Natural killer cell treated with Interleukin-12 subunit alpha and Interleukin-12 subunit beta and Interleukin-15 and Interleukin-18, amount 100 ng/mL, for 72 hours (primary cell): Measurements from ENCODE around the gene EFNA5. TPM values are rescaled to one million over a fixed set of nuclear protein-coding genes. Genes with fewer than 3 reads are reported as not detected.

Experiments used
- ATAC-seq, 2 donors: fragments of 150-1000 bp; cut with Tn5 transposase in 1 of 2; sonication (Bioruptor Pico), chemical (Tn5 transposase) in 1 of 2; 2 replicates each; pipeline ENCODE4 v1.10.0; 2021
- DNase-seq: peaks from one replicate; pipeline ENCODE4 v3.0.0; 2022; ENCODE audit warnings: low spot score
- H3K27ac Mint-ChIP-seq, 2 donors: 1 replicate in 1 of 2; 2 replicates in 1 of 2; pipeline ENCODE4 v1.8.0; 2022; ENCODE audit warnings: mixed read lengths in 2 of 2, mild to moderate bottlenecking in 1 of 2, moderate library complexity in 1 of 2
- H3K27me3 Mint-ChIP-seq, 2 donors: 1 replicate in 1 of 2; 2 replicates in 1 of 2; pipeline ENCODE4 v1.8.0; 2022; ENCODE audit warnings: mixed read lengths in 2 of 2
- H3K36me3 Mint-ChIP-seq: one replicate; pipeline ENCODE4 v1.8.0; 2022; ENCODE audit warnings: mixed read lengths
- H3K4me1 Mint-ChIP-seq, 2 donors: 1 replicate in 1 of 2; 2 replicates in 1 of 2; pipeline ENCODE4 v1.8.0; 2022; ENCODE audit warnings: low read depth in 2 of 2, mixed read lengths in 2 of 2, mild to moderate bottlenecking in 1 of 2
- H3K4me3 Mint-ChIP-seq: one replicate; pipeline ENCODE4 v1.8.0; 2022; ENCODE audit warnings: mixed read lengths
- H3K9me3 Mint-ChIP-seq: 2 replicates; pipeline ENCODE4 v1.8.0; 2022; ENCODE audit warnings: mixed read lengths
- total RNA-seq, 2 donors: library from RNA; stranded (reverse); gene quantifications; one replicate each; pipeline ENCODE4 v1.2.3, GENCODE V29; 2022

The EFNA5 gene
- total RNA-seq, 2 donors from 2014 or later, result 1.2 to 2.2 TPM

- no peak overlapping the region for H3K4me3 Mint-ChIP-seq
- H3K36me3 Mint-ChIP-seq, result no peaks in the 10 kb centered on the region
- ATAC-seq (no peak), DNase-seq (no peak)
- no peaks in the 10 kb centered on the region for H3K9me3 Mint-ChIP-seq
- peaks cover 14 to 15% of the 10 kb centered on the region in 2 donors for H3K4me1 Mint-ChIP-seq
- no peak overlapping the region for H3K27ac Mint-ChIP-seq
- no peaks in the 10 kb centered on the region for H3K27me3 Mint-ChIP-seq
Measured at GRCh38 chr5:107372723-107373450, 297.9 kb downstream of the EFNA5 start.

GRCh38 chr5:107370396-107370968, 300.3 kb downstream of the EFNA5 start:
- ATAC-seq, result no peak
- DNase-seq, result no peak
- peaks cover 12 to 17% of the 10 kb centered on the region in 2 donors for H3K4me1 Mint-ChIP-seq
- no peaks in the 10 kb centered on the region for H3K27me3 Mint-ChIP-seq
- peak overlapping the region in 1 of 2 donors; percentile 44 for H3K27ac Mint-ChIP-seq
- no peaks in the 10 kb centered on the region for H3K36me3 Mint-ChIP-seq
- H3K4me3 Mint-ChIP-seq, result no peak overlapping the region
- H3K9me3 Mint-ChIP-seq, result no peaks in the 10 kb centered on the region

DNA sequence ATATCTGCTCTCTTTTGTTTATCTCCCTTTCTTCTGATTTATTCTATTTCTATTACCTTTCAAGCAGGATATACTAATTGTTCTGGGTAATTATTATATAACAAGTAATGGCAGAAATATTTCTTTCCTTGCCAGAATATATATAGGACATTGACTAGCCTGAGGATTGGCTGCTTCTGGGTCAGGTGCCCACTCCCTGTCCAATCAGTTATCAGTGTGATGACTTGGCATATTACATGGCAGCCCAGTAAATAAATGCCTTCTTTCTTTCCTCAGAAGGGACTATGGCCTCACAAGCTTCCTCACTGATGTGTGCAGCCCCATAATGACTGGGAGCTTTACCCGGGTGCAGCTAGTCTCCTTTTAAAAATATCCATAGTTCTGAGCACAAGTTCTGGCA, 301.1 kb downstream of the EFNA5 start:
- no peak overlapping the region for H3K4me3 Mint-ChIP-seq
- H3K27me3 Mint-ChIP-seq, result no peaks in the 10 kb centered on the region
- ATAC-seq, result no peak
- H3K36me3 Mint-ChIP-seq, result no peaks in the 10 kb centered on the region
- DNase-seq, result no peak
- H3K27ac Mint-ChIP-seq, result no peak overlapping the region
- H3K4me1 Mint-ChIP-seq, result peaks cover 21 to 26% of the 10 kb centered on the region in 2 donors
- H3K9me3 Mint-ChIP-seq, result no peaks in the 10 kb centered on the region

GRCh38 chr5:107368615-107369014, 302.1 kb downstream of the EFNA5 start:
- no peak for ATAC-seq
- no peaks in the 10 kb centered on the region for H3K9me3 Mint-ChIP-seq
- no peak overlapping the region for H3K27ac Mint-ChIP-seq

GRCh38 chr5:107367939-107368338, 302.8 kb downstream of the EFNA5 start:
- H3K4me3 Mint-ChIP-seq, result no peak overlapping the region
- ATAC-seq, result no peak

More at GRCh38 chr5:107368615-107369014, 302.1 kb downstream of the EFNA5 start:
- no peak overlapping the region for H3K4me3 Mint-ChIP-seq
- H3K36me3 Mint-ChIP-seq, result no peaks in the 10 kb centered on the region
- no peaks in the 10 kb centered on the region for H3K27me3 Mint-ChIP-seq
- DNase-seq, result no peak
- peaks cover 28 to 31% of the 10 kb centered on the region in 2 donors for H3K4me1 Mint-ChIP-seq

DNA sequence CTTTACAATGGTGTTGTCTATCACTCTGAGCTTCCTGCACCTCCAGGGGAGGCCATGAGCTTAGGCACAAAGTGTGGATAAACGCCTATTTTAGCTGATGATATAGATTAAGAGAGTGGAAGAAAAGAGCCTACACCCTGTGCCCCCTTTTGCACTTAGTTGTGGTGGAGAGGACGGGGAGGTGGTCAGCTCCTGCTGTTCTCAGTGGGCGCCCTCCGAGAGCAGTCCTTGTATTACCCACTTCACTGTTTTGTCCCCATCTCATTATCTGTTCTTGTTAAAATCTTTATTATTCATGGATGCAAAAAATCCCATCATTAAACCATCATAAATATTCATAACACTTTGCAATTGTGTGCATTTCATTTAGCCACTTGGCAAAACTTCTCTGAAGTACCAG, 303.3 kb downstream of the EFNA5 start:
- Mint-ChIP-seq H3K36me3 (no peaks in the 10 kb centered on the region), H3K27me3 (no peaks in the 10 kb centered on the region), H3K4me3 (no peak overlapping the region), H3K9me3 (no peaks in the 10 kb centered on the region), H3K4me1 (peaks cover 33 to 37% of the 10 kb centered on the region in 2 donors), H3K27ac (no peak overlapping the region)
- ATAC-seq (no peak), DNase-seq (no peak)

More at GRCh38 chr5:107367939-107368338, 302.8 kb downstream of the EFNA5 start:
- H3K27me3 Mint-ChIP-seq, result no peaks in the 10 kb centered on the region
- DNase-seq, result no peak
- H3K9me3 Mint-ChIP-seq, result no peaks in the 10 kb centered on the region
- peaks cover 32 to 37% of the 10 kb centered on the region in 2 donors for H3K4me1 Mint-ChIP-seq
- H3K36me3 Mint-ChIP-seq, result no peaks in the 10 kb centered on the region
- no peak overlapping the region for H3K27ac Mint-ChIP-seq

DNA sequence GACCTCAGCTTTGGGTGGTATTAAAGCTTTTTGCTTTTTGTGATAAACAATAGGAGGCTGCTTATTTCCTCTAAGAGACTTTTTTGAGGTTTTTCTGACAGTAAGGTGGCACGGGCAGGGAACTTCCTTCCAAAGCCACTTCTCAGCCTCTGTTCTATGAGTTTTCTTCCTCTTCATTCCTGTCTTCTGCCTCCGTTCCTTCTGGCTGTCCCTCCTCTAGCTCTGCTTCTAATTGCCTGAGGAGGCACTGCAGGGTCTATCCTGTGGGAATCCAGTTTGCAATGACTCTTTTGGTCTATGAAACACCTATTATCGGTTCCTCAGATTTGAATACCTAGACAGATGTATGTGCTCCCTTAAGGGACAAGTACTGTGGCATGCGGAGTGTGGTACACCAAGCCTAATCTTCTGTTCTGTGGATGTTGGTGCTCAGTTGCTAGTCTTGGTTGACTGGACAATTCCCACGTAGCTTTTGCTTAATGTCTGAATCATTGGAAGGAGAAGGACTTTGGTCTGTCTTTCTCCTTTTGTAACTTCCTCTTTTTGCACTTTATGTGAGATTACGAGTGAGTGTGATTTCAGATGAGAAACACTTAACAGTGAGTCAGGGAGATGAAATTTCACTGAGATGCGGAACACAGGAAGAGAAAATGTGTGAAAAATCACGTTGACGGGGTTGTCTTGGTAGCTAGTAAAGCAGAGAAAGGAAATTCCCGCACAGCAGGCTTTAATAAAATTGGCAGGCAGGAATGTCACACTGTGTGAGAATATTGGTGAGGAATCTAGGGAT, 305.2 kb downstream of the EFNA5 start:
- peak; percentile 81 to 83 for ATAC-seq
- Mint-ChIP-seq H3K27ac (peak overlapping the region; percentile 67 to 88), H3K27me3 (no peaks in the 10 kb centered on the region), H3K4me1 (peaks cover 34 to 36% of the 10 kb centered on the region in 2 donors), H3K4me3 (peak overlapping the region; percentile 65), H3K36me3 (no peaks in the 10 kb centered on the region), H3K9me3 (no peaks in the 10 kb centered on the region)
- DNase-seq, result no peak

GRCh38 chr5:107364443-107365319, 306.1 kb downstream of the EFNA5 start:
- peak in 1 of 2 donors; percentile 37 for ATAC-seq
- peak overlapping the region; percentile 65 for H3K4me3 Mint-ChIP-seq

DNA sequence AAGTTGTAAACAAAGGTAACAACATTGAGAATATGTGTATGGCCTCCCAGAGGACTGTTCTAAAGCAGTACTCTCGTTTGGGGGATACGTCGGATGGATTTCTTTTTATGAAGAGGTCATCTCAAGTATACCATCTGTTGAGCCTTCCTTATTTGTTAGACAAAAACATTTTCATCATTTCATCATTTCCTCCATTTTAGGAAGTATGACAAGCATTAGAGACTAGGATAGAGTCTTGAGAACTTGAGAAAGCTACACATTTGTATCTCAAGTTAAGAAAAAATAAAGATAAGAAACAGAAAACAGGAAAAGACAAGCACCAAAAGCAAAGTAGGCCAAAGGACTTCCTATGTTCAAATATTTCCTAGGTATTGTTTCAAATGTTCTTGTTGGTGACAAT, 307.0 kb downstream of the EFNA5 start:
- DNase-seq (no peak), ATAC-seq (no peak)
- Mint-ChIP-seq H3K36me3 (no peaks in the 10 kb centered on the region), H3K4me1 (peaks cover 39 to 44% of the 10 kb centered on the region in 2 donors), H3K9me3 (no peaks in the 10 kb centered on the region), H3K27ac (peak overlapping the region; percentile 24 to 59), H3K4me3 (no peak overlapping the region), H3K27me3 (no peaks in the 10 kb centered on the region)

More at GRCh38 chr5:107364443-107365319, 306.1 kb downstream of the EFNA5 start:
- DNase-seq, result no peak
- Mint-ChIP-seq H3K27me3 (no peaks in the 10 kb centered on the region), H3K36me3 (no peaks in the 10 kb centered on the region), H3K27ac (peak overlapping the region; percentile 67 to 88), H3K4me1 (peaks cover 34 to 38% of the 10 kb centered on the region in 2 donors), H3K9me3 (no peaks in the 10 kb centered on the region)

GRCh38 chr5:107361945-107362344, 308.8 kb downstream of the EFNA5 start:
- no peaks in the 10 kb centered on the region for H3K27me3 Mint-ChIP-seq
- peaks cover 39 to 44% of the 10 kb centered on the region in 2 donors for H3K4me1 Mint-ChIP-seq
- peak overlapping the region; percentile 50 to 53 for H3K27ac Mint-ChIP-seq
- peak in 1 of 2 donors; percentile 54 for ATAC-seq
- no peak overlapping the region for H3K4me3 Mint-ChIP-seq
- no peak for DNase-seq
- H3K36me3 Mint-ChIP-seq, result no peaks in the 10 kb centered on the region
- H3K9me3 Mint-ChIP-seq, result no peaks in the 10 kb centered on the region

DNA sequence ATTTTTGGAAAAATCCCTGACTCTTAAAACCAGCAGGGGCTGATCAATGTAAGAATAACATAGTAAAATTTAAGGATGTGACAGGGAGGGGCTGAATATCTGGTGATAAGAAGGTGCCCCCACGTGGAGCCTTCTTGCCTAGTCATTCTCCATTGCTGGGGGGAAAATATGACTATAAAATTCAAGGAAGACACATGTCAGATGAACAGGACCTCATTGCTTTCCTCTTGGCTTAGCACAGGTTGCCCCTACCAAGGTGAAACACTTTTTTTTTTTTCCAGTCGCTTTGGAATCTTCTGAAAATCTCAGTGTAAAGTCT, 310.9 kb downstream of the EFNA5 start:
- no peak overlapping the region for H3K4me3 Mint-ChIP-seq
- peaks cover 26 to 32% of the 10 kb centered on the region in 2 donors for H3K4me1 Mint-ChIP-seq
- no peaks in the 10 kb centered on the region for H3K27me3 Mint-ChIP-seq
- H3K27ac Mint-ChIP-seq, result peak overlapping the region in 1 of 2 donors; percentile 47
- no peaks in the 10 kb centered on the region for H3K36me3 Mint-ChIP-seq
- ATAC-seq (no peak), DNase-seq (no peak)
- H3K9me3 Mint-ChIP-seq, result no peaks in the 10 kb centered on the region

GRCh38 chr5:107359033-107359915, 311.5 kb downstream of the EFNA5 start:
- no peak overlapping the region for H3K4me3 Mint-ChIP-seq
- H3K9me3 Mint-ChIP-seq, result no peaks in the 10 kb centered on the region
- ATAC-seq, result no peak
- no peaks in the 10 kb centered on the region for H3K36me3 Mint-ChIP-seq
- H3K4me1 Mint-ChIP-seq, result peaks cover 23 to 26% of the 10 kb centered on the region in 2 donors
- peak overlapping the region in 1 of 2 donors; percentile 47 for H3K27ac Mint-ChIP-seq
- H3K27me3 Mint-ChIP-seq, result no peaks in the 10 kb centered on the region
- DNase-seq, result no peak
